Thyroid gland (tissue), 4 donors: Measurements from ENCODE around the gene ZNF341. TPM values are rescaled to one million over a fixed set of nuclear protein-coding genes. Genes with fewer than 3 reads are reported as not detected.
A peak's percentile ranks its signal among the peaks of the same experiment; 100 is the strongest.

Source experiments
- DNase-seq, 2 donors: peaks; one replicate each; pipeline ENCODE4 v3.0.0-alpha.2; 2019
- H3K27ac ChIP-seq, 3 donors: fragments of 200-600 bp; sonication (generic); 1 replicate in 2 of 3; 2 replicates in 1 of 3; pipeline ENCODE4 v1.5.1; 2016 to 2019; ENCODE audit warnings: mild to moderate bottlenecking in 1 of 3, moderate library complexity in 1 of 3
- H3K27me3 ChIP-seq: fragments of 200-600 bp; sonication (generic); one replicate; pipeline ENCODE4 v1.5.1; 2019
- H3K36me3 ChIP-seq, 2 donors: fragments of 200-600 bp; sonication (generic); one replicate each; pipeline ENCODE4 v1.5.1; 2016 to 2019
- H3K4me1 ChIP-seq, 2 donors: fragments of 200-600 bp; sonication (generic); one replicate each; pipeline ENCODE4 v1.5.1; 2017 to 2019
- H3K4me3 ChIP-seq, 3 donors: fragments of 200-600 bp; sonication (generic); replicated peaks in 1 of 3; 1 replicate in 2 of 3; 2 replicates in 1 of 3; pipeline ENCODE4 v1.5.1; 2016; ENCODE audit warnings: mild to moderate bottlenecking in 1 of 3
- H3K9me3 ChIP-seq: fragments of 200-600 bp; sonication (generic); one replicate; pipeline ENCODE4 v1.5.1; 2017
- POLR2A ChIP-seq, 2 donors: fragments of 450-650 bp; IDR thresholded peaks; one replicate each; pipeline ENCODE4 v1.6.1; 2017; ENCODE audit warnings: antibody characterized with exemption in 2 of 2, mild to moderate bottlenecking in 2 of 2, moderate library complexity in 1 of 2
- WGBS, 2 donors: methylation state at CpG; one replicate each; pipeline ENCODE4 v1.1.5; 2017; 5-methylcytosine and 5-hydroxymethylcytosine counted together
- intact Hi-C: fragments of 100-400 bp; cut with DNase I; formaldehyde crosslinking; loops from one replicate; pipeline ENCODE4 v1.15.1; 2023
- total RNA-seq, 4 donors: library from RNA; depleted of rRNA; stranded (reverse); fragments of >200 nt; gene quantifications; one replicate each; pipeline ENCODE4 v1.2.3, GENCODE V29; 2016
- TF ChIP-seq, protein P1 (sequence below), 6 experiments: fragments of 200-600 bp in 3 of 6; fragments of 450-650 bp in 3 of 6; sonication (generic) in 3 of 6; IDR thresholded peaks; one replicate each; pipeline ENCODE4 v1.5.1; 2016 to 2019; ENCODE audit warnings: antibody characterized with exemption in 6 of 6, mild to moderate bottlenecking in 2 of 6, inconsistent platforms in 1 of 6, moderate library complexity in 1 of 6

ZNF341 gene
- total RNA-seq, 4 donors from 2014 or later = 1.1 to 3.5 (median 2.8) TPM

DNA sequence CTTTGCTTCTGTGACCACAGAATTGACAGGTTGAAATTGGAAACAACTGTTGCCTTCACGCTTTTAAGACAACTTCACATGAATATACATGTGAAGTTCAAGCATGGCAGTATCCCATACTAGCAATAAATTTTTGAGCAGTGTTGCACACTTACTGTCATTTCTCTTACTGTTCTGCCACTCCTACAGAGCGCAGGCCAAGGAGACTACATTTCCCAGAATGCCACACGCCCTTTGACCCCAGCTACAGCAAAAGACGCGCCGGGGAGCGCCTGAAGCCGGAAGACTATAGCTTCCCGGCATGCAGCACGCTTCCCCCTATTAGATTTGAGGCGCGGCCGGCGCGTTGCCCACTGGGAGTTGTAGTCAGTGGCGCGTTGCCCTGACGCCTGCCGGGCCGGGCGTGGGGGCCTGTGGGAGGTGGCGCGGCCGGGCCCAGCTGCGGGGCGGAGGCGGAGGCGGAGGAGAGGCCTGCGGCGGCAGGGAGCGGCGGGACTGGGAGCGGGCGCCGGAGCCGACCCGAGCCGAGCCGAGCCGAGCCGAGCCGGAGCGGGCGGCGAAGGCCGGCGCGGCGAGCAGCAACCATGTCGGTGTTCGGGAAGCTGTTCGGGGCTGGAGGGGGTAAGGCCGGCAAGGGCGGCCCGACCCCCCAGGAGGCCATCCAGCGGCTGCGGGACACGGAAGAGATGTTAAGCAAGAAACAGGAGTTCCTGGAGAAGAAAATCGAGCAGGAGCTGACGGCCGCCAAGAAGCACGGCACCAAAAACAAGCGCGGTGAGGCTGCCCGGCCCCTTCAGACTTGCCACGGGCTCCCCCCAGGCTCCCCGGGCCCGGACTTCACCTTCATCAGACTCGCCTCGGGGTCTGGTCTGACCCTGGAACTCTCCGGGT lies 79.3 kb downstream of the ZNF341 start, which contains the start of gene CHMP4B:
Gene CHMP4B (plus strand): TSS at position 464 of the 891 bp plus-strand sequence. CDS start 121 bp downstream, at position 585.
- 1% methylated on average over 39 to 55 of the region's 71 CpGs for WGBS, 2 donors
- DNase-seq = peak; percentile 100
- intact Hi-C loops = no loop called here
- H3K4me1 ChIP-seq = peaks cover 22 to 25% of the 10 kb centered on the region in 2 donors
- TF ChIP-seq POLR2A (IDR thresholded peaks at IDR 0.05) = peak; percentile 76 to 96
- TF ChIP-seq, protein P1, sequence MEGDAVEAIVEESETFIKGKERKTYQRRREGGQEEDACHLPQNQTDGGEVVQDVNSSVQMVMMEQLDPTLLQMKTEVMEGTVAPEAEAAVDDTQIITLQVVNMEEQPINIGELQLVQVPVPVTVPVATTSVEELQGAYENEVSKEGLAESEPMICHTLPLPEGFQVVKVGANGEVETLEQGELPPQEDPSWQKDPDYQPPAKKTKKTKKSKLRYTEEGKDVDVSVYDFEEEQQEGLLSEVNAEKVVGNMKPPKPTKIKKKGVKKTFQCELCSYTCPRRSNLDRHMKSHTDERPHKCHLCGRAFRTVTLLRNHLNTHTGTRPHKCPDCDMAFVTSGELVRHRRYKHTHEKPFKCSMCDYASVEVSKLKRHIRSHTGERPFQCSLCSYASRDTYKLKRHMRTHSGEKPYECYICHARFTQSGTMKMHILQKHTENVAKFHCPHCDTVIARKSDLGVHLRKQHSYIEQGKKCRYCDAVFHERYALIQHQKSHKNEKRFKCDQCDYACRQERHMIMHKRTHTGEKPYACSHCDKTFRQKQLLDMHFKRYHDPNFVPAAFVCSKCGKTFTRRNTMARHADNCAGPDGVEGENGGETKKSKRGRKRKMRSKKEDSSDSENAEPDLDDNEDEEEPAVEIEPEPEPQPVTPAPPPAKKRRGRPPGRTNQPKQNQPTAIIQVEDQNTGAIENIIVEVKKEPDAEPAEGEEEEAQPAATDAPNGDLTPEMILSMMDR (IDR thresholded peaks at IDR 0.05) = no peak
- no peaks in the 10 kb centered on the region for H3K9me3 ChIP-seq
- H3K27me3 ChIP-seq = no peaks in the 10 kb centered on the region
- peak within 1 kb of the TSS; percentile 78 to 95 (median 86) for H3K27ac ChIP-seq
- no peaks in the 10 kb centered on the region for H3K36me3 ChIP-seq
- peak within 1 kb of the TSS; percentile 66 to 90 (median 71) for H3K4me3 ChIP-seq

DNA sequence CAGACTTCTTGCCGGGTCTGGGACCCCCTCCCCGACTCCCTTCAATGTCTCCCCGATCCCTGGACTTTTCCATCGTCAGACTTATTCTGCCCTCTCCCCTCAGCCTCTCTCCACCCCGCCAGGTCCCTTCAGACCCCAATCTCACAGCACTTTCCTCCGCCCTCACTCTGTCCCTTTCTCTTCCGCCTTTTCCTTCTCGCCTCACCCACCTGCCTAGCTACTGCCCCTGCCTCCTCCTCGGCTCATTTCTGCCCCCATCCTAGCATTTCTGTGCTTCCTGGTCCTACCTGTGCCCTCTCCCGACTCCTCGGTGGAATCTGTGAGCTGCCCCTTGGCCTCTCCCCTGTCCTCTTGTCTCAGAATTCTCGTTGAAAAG lies 80.0 kb downstream of the ZNF341 start:
- intact Hi-C loops = no loop called here
- peak overlapping the region; percentile 66 to 90 (median 71) for H3K4me3 ChIP-seq
- no peak for TF ChIP-seq POLR2A (IDR thresholded peaks at IDR 0.05)
- TF ChIP-seq, protein P1 (IDR thresholded peaks at IDR 0.05) = no peak
- peak overlapping the region; percentile 78 to 95 (median 86) for H3K27ac ChIP-seq
- DNase-seq = no peak
- H3K4me1 ChIP-seq = peaks cover 24 to 27% of the 10 kb centered on the region in 2 donors
- WGBS, 2 donors = 0 to 1% methylated on average over 12 of the region's 12 CpGs
- H3K27me3 ChIP-seq = no peaks in the 10 kb centered on the region
- no peaks in the 10 kb centered on the region for H3K36me3 ChIP-seq
- no peaks in the 10 kb centered on the region for H3K9me3 ChIP-seq

DNA sequence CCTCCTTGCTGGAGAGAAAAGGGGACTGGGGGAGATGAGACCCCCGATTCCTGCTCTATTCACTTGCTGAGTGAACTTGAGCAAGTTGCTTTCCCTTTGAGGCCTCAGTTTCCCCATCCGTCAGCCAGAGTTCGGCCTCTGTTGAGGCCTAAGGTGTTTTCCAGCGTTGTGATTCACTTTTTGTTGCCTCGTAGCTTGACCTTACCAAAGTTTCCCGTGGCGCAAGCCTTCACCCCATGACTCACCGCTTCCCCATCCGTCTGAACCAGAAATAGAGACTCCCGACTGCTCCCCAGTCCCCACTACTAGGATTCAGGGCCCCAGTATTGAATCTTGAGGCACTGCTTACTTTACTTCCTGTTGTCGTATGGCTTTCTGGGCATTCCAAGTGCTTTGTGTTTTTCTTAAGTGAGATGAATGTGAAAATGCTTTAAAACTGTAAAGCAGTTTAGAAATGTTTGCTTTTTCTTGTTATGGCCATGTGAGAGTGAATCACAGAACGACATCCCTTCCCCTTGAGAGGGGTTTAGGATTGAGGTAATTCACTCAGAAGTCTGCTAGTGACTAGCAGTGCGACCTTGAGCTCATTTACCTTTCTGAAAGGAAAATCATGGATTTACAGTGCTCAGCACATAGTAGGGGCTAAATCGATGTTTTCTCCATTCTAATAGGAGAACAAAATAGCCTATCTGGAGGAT lies 80.5 kb downstream of the ZNF341 start:
- Histone ChIP-seq H3K9me3 (no peaks in the 10 kb centered on the region), H3K4me3 (peak overlapping the region; percentile 66 to 90 (median 71)), H3K27ac (peak overlapping the region; percentile 78 to 95 (median 86)), H3K4me1 (peaks cover 29 to 32% of the 10 kb centered on the region in 2 donors), H3K27me3 (no peaks in the 10 kb centered on the region), H3K36me3 (no peaks in the 10 kb centered on the region)
- DNase-seq = peak; percentile 45 to 55
- TF ChIP-seq, protein P1 (IDR thresholded peaks at IDR 0.05) = no peak
- no peak for TF ChIP-seq POLR2A (IDR thresholded peaks at IDR 0.05)
- 8 to 11% methylated on average over 14 of the region's 14 CpGs for WGBS, 2 donors
- intact Hi-C loops = no loop called here

DNA sequence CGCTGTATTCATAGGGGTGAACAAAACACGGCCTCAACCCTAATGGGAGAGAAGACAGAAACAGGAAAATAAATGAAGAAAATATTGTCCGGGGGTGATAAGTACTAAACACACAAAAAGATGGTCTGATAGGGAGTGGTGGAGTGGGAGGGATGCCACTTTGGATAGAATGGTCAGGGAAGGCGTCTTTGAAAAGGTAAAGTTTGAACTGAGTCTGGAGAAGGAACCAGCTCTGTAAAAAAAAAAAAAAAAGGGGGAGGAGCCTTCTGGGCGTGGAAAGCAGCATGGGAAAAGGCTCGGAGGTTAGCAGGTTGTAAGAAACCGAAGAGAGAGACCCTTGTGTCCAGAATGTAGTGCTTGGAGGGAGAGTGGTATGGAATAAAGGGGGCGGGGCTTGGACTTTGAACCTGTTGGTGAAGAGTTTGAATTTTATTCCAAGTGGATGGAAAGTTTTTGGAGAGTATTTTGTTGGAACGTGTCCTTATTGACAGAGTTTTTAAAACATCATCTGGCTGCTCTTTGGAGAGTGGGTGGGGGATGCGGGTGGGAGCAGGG lies 81.2 kb downstream of the ZNF341 start:
- Histone ChIP-seq H3K9me3 (no peaks in the 10 kb centered on the region), H3K36me3 (no peaks in the 10 kb centered on the region), H3K4me1 (peaks cover 36 to 39% of the 10 kb centered on the region in 2 donors), H3K27ac (peak overlapping the region; percentile 78 to 95 (median 86)), H3K4me3 (peak overlapping the region in 2 of 3 donors; percentile 71 to 90), H3K27me3 (no peaks in the 10 kb centered on the region)
- 26 to 28% methylated on average over 10 of the region's 10 CpGs for WGBS, 2 donors
- no peak for DNase-seq
- intact Hi-C loops = no loop called here
- peak in 1 of 2 donors; percentile 21 for TF ChIP-seq POLR2A (IDR thresholded peaks at IDR 0.05)
- TF ChIP-seq, protein P1 (IDR thresholded peaks at IDR 0.05) = no peak
